ENCODE measurements around the gene FITM2. TPM values are rescaled to one million over a fixed set of nuclear protein-coding genes. Genes with fewer than 3 reads are reported as not detected.

The FITM2 gene
- total RNA-seq, 1 donor from 2014 or later, result 5.3 TPM

DNA sequence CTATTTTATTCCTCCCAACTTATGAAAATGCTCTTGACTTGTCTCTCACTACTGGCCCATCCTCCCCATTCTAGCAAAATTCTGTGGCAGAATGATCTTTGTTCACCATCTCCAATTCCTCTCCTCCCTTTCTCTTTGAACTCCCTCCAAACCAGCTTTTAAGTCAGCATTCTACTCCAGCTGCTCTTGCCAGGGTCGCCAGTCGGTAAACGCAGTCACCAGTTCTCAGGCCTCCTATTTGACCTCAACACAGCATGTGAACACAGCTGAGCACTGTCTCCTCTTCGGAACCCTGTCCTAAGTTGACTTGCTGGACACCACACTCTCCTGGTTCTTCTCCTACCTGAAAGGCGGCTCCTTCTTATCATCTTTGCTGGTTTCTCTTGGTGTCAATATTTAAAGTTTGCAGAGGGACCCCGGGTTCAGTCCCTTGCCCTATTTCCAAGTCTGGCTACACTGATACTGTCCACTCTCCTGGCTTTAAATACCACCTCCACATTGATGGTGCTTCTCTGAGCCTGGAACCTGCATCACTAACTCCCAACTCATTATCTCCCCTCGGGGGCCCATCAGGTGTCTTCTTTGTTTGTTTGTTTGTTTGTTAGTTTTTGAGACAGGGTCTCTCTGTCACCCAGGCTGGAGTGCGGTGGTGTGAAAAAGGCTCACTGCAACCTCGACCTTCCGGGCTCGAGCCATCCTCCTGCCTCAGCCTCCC, 36.5 kb downstream of the FITM2 start:
- Histone ChIP-seq H3K27me3 (no peaks in the 10 kb centered on the region), H3K4me3 (no peak overlapping the region), H3K4me1 (no peaks in the 10 kb centered on the region), H3K36me3 (peaks cover 0 to 11% of the 10 kb centered on the region in 2 donors), H3K9me3 (no peaks in the 10 kb centered on the region), H3K27ac (no peak overlapping the region)
- TF ChIP-seq, protein P1, sequence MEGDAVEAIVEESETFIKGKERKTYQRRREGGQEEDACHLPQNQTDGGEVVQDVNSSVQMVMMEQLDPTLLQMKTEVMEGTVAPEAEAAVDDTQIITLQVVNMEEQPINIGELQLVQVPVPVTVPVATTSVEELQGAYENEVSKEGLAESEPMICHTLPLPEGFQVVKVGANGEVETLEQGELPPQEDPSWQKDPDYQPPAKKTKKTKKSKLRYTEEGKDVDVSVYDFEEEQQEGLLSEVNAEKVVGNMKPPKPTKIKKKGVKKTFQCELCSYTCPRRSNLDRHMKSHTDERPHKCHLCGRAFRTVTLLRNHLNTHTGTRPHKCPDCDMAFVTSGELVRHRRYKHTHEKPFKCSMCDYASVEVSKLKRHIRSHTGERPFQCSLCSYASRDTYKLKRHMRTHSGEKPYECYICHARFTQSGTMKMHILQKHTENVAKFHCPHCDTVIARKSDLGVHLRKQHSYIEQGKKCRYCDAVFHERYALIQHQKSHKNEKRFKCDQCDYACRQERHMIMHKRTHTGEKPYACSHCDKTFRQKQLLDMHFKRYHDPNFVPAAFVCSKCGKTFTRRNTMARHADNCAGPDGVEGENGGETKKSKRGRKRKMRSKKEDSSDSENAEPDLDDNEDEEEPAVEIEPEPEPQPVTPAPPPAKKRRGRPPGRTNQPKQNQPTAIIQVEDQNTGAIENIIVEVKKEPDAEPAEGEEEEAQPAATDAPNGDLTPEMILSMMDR (IDR thresholded peaks at IDR 0.05), result no peak
- intact Hi-C loops (cut with DNase I), result no loop called here
- no peak for DNase-seq (ENCODE audit: low spot score in 2 of 2)

DNA sequence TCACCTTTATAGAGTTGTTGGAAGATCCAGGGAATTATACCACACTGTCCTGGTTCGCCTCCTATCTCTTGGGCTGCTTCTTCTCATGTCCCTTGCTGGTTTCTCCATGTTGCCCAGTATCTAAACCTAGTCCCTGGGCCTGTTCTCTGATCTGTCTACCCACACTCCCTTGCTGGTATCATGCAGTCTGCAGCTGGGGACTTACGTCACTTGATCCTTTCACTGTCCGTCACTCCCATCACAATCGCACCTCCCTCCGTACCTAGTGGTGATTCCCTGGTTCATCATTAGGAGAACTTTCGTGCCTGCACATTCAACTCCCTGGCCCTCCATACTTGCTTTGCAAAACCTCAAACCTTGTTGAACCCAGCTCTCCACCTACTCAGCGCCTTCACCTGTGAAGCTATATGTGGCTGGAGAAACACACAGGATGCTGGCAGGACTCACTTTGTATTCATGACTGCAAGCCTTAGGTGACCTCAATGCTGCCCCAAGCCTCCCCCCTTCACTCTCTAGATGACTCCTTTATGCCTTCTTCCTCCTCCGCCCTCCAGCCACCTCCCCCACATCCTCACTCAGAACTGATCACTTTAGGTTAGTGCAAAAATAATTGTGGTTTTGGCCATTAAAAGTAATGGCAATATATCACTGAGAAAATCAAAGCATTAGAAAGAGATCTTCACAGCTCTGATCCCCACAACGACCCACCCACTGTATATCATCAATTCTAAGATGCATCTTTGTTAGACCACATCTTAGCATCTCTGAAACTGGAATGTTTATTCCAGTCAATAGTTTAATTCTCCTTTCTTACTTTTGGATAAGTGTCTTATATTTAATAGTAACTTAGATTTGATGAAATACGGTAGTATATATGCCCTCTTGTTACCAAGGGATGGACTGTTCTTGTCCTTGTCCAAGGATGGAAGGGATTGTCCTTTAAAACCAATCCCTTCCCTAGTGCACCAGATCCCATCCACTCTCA, 37.5 kb downstream of the FITM2 start:
- Histone ChIP-seq H3K27me3 (no peaks in the 10 kb centered on the region), H3K9me3 (no peaks in the 10 kb centered on the region), H3K27ac (no peak overlapping the region), H3K36me3 (peaks cover 0 to 11% of the 10 kb centered on the region in 2 donors), H3K4me1 (no peaks in the 10 kb centered on the region), H3K4me3 (no peak overlapping the region)
- TF ChIP-seq, protein P1 (IDR thresholded peaks at IDR 0.05), result no peak
- no peak for DNase-seq (ENCODE audit: low spot score in 2 of 2)
- intact Hi-C loops (cut with DNase I), result no loop called here

DNA sequence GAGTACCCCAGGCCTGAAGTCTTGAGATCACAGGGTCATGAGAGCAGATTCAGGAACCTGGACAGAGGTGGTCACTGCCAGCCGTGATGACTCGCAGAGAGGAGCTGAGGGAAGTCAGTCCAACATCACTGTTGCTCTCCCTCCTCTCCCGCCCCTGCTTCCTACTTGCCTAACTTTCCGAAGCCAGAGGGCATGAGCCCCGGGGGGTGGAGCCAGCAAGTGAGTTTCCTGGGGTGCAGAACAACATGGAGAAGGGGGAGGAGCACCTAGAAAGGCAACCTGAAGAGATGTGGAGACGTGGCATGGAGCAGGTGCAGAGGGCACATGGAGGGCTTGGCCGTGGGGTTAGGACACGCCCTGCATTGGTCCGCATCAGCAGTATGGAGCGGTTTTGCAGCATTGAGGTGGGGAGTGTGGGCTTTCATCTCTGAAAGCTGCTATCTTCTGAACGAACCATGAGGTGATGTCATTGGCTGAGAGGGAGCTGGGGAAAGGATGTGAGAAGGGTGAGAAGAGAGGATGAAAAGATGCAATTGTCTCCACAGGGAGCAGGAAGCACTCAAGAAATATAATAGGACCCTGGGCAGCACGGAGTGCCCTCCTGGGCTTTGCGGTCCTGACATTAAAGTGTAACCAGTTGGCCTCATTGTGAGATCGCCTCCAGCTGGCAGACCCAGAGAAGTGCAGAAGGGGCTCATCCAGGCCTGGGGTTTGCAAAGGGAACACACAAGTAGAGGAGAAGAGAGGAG, 38.9 kb downstream of the FITM2 start:
- Histone ChIP-seq H3K9me3 (no peaks in the 10 kb centered on the region), H3K27me3 (no peaks in the 10 kb centered on the region), H3K4me3 (no peak overlapping the region), H3K36me3 (peaks cover 0 to 11% of the 10 kb centered on the region in 2 donors), H3K27ac (no peak overlapping the region), H3K4me1 (no peaks in the 10 kb centered on the region)
- TF ChIP-seq, protein P1 (IDR thresholded peaks at IDR 0.05), result no peak
- DNase-seq (ENCODE audit: low spot score in 2 of 2), result no peak
- intact Hi-C loops (cut with DNase I), result no loop called here

DNA sequence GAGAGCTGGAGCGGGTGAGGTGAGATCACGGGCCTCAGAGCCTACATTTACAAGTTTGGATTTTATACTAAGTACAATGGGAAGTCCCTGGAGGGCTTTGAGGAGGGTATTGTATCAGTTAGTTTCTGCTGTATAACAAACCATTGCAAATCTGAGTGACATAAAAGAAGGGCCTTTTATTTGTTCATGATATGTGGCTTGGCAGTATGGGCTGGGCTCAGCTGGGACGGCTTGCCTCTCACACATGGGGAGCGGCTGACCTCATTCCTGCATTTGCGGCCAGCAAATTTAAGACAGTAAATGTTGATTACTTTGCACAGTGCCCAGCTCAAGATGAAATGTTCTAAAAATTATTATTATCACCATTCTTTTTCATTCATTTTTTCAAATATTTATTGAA, 42.2 kb downstream of the FITM2 start:
- H3K9me3 ChIP-seq, result no peaks in the 10 kb centered on the region

DNA sequence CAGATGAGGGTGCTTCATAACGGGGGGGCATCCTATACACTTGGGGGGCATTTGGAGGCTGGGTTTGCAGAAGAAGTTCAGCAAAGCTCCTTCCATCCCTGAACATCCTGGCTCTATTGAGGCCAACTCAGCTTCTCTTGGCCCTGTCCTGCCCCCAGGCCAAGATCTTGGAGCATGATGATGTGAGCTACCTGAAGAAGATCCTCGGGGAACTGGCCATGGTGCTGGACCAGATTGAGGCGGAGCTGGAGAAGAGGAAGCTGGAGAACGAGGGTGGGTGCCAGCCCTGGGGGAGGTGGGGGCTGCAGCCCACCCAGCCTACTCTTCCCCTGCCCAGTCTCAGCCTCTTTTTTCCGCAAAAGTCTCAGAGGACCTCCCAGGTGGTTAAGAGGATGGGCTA, 46.7 kb downstream of the FITM2 start:
- no peaks in the 10 kb centered on the region for H3K9me3 ChIP-seq
- intact Hi-C loops (cut with DNase I), result no loop called here
- TF ChIP-seq, protein P1 (IDR thresholded peaks at IDR 0.05), result no peak
- H3K4me1 ChIP-seq, result no peaks in the 10 kb centered on the region
- H3K4me3 ChIP-seq, result no peak overlapping the region
- H3K27me3 ChIP-seq, result no peaks in the 10 kb centered on the region
- H3K36me3 ChIP-seq, result no peaks in the 10 kb centered on the region
- DNase-seq (ENCODE audit: low spot score in 2 of 2), result no peak
- H3K27ac ChIP-seq, result no peak overlapping the region

More for the DNA sequence above, 42.2 kb downstream of the FITM2 start:
- TF ChIP-seq, protein P1 (IDR thresholded peaks at IDR 0.05), result no peak
- no peaks in the 10 kb centered on the region for H3K4me1 ChIP-seq
- no peak overlapping the region for H3K4me3 ChIP-seq
- H3K27ac ChIP-seq, result no peak overlapping the region
- no peaks in the 10 kb centered on the region for H3K27me3 ChIP-seq
- peaks cover 0 to 11% of the 10 kb centered on the region in 2 donors for H3K36me3 ChIP-seq
- DNase-seq (ENCODE audit: low spot score in 2 of 2), result no peak
- intact Hi-C loops (cut with DNase I), result no loop called here
